ENCODE measurements around the gene JADE3.

Gene JADE3

GRCh38 chrX:46957297-46957696 lies 45.1 kb downstream of the JADE3 start:
- Histone ChIP-seq H3K4me3 (ENCODE audit: insufficient read depth, low read length, poor library complexity, severe bottlenecking) (no peak overlapping the region), H3K79me2 (ENCODE audit: insufficient read depth, low read length) (no peaks in the 10 kb centered on the region), H2AFZ (ENCODE audit: low read depth, low read length, severe bottlenecking) (no peak overlapping the region), H3F3A (ENCODE audit: insufficient read depth) (no peaks in the 10 kb centered on the region), H3K9ac (ENCODE audit: low read length) (no peak overlapping the region), H4K20me1 (ENCODE audit: low read depth, low read length) (no peaks in the 10 kb centered on the region), H3K4me2 (ENCODE audit: low read depth, low read length, poor library complexity, severe bottlenecking) (no peak overlapping the region), H3K36me3 (ENCODE audit: low read length) (no peaks in the 10 kb centered on the region), H3K27ac (ENCODE audit: low read depth, low read length) (no peak overlapping the region), H3K27me3 (ENCODE audit: low read length) (no peaks in the 10 kb centered on the region), H3K9me3 (ENCODE audit: insufficient read depth, low read length) (no peaks in the 10 kb centered on the region), H3K9me2 (replicated peaks; ENCODE audit: insufficient read depth, low read length) (no peaks in the 10 kb centered on the region)
- TF ChIP-seq EZH2phosphoT487 (conservative IDR thresholded peaks at IDR 0.05; ENCODE audit: low read length) (no peak), CTCF (IDR thresholded peaks at IDR 0.05; ENCODE audit: insufficient read depth, low read length, poor library complexity, severe bottlenecking) (no peak)

GRCh38 chrX:46959101-46959500 lies 46.9 kb downstream of the JADE3 start:
- H3K4me2 ChIP-seq (ENCODE audit: low read depth, low read length, poor library complexity, severe bottlenecking), result no peak overlapping the region
- H3K27ac ChIP-seq (ENCODE audit: low read depth, low read length), result no peak overlapping the region
- TF ChIP-seq CTCF (IDR thresholded peaks at IDR 0.05; ENCODE audit: insufficient read depth, low read length, poor library complexity, severe bottlenecking), result no peak
- no peak for TF ChIP-seq EZH2phosphoT487 (conservative IDR thresholded peaks at IDR 0.05; ENCODE audit: low read length)
- H4K20me1 ChIP-seq (ENCODE audit: low read depth, low read length), result no peaks in the 10 kb centered on the region
- no peaks in the 10 kb centered on the region for H3K79me2 ChIP-seq (ENCODE audit: insufficient read depth, low read length)
- no peaks in the 10 kb centered on the region for H3K9me2 ChIP-seq (replicated peaks; ENCODE audit: insufficient read depth, low read length)
- H3K4me3 ChIP-seq (ENCODE audit: insufficient read depth, low read length, poor library complexity, severe bottlenecking), result no peak overlapping the region
- no peak overlapping the region for H2AFZ ChIP-seq (ENCODE audit: low read depth, low read length, severe bottlenecking)
- H3F3A ChIP-seq (ENCODE audit: insufficient read depth), result no peaks in the 10 kb centered on the region
- no peaks in the 10 kb centered on the region for H3K27me3 ChIP-seq (ENCODE audit: low read length)
- H3K9me3 ChIP-seq (ENCODE audit: insufficient read depth, low read length), result no peaks in the 10 kb centered on the region
- no peaks in the 10 kb centered on the region for H3K36me3 ChIP-seq (ENCODE audit: low read length)
- no peak overlapping the region for H3K9ac ChIP-seq (ENCODE audit: low read length)

- Histone ChIP-seq H3F3A (ENCODE audit: insufficient read depth) (no peaks in the 10 kb centered on the region), H3K9ac (ENCODE audit: low read length) (no peak overlapping the region), H4K20me1 (ENCODE audit: low read depth, low read length) (no peaks in the 10 kb centered on the region), H2AFZ (ENCODE audit: low read depth, low read length, severe bottlenecking) (no peak overlapping the region), H3K36me3 (ENCODE audit: low read length) (no peaks in the 10 kb centered on the region), H3K4me3 (ENCODE audit: insufficient read depth, low read length, poor library complexity, severe bottlenecking) (no peak overlapping the region), H3K9me3 (ENCODE audit: insufficient read depth, low read length) (no peaks in the 10 kb centered on the region), H3K79me2 (ENCODE audit: insufficient read depth, low read length) (no peaks in the 10 kb centered on the region), H3K27ac (ENCODE audit: low read depth, low read length) (no peak overlapping the region), H3K27me3 (ENCODE audit: low read length) (no peaks in the 10 kb centered on the region), H3K9me2 (replicated peaks; ENCODE audit: insufficient read depth, low read length) (no peaks in the 10 kb centered on the region), H3K4me2 (ENCODE audit: low read depth, low read length, poor library complexity, severe bottlenecking) (no peak overlapping the region)
- TF ChIP-seq CTCF (IDR thresholded peaks at IDR 0.05; ENCODE audit: insufficient read depth, low read length, poor library complexity, severe bottlenecking), result no peak
- TF ChIP-seq EZH2phosphoT487 (conservative IDR thresholded peaks at IDR 0.05; ENCODE audit: low read length), result no peak
Measured at GRCh38 chrX:46959985-46960700, 47.9 kb downstream of the JADE3 start.
